ENCODE data around the gene FDCSP. TPM values are rescaled to one million over a fixed set of nuclear protein-coding genes. Genes with fewer than 3 reads are reported as not detected.

Gene FDCSP
- total and polyA plus RNA-seq, 2 of the 13 experiments (the other 11 are each of a cell fraction or from before 2014, with no cell fraction given) = not detected

DNA sequence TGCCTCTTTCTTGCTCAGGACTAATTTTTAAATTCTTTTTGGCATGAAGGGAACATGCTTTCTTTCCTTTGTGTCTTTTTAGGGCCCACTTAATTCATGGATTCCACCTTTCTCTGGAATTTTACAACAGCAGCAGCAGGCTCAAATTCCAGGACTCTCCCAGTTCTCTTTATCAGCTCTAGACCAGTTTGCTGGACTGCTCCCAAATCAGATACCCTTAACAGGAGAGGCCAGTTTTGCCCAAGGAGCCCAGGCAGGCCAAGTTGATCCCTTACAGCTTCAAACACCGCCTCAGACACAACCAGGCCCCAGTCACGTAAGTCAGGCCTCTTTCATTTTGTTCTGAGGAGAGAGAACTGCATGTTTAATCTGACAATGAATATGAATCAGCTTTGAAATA, 28.1 kb upstream of the FDCSP start (continued):
- TF ChIP-seq, protein P1, sequence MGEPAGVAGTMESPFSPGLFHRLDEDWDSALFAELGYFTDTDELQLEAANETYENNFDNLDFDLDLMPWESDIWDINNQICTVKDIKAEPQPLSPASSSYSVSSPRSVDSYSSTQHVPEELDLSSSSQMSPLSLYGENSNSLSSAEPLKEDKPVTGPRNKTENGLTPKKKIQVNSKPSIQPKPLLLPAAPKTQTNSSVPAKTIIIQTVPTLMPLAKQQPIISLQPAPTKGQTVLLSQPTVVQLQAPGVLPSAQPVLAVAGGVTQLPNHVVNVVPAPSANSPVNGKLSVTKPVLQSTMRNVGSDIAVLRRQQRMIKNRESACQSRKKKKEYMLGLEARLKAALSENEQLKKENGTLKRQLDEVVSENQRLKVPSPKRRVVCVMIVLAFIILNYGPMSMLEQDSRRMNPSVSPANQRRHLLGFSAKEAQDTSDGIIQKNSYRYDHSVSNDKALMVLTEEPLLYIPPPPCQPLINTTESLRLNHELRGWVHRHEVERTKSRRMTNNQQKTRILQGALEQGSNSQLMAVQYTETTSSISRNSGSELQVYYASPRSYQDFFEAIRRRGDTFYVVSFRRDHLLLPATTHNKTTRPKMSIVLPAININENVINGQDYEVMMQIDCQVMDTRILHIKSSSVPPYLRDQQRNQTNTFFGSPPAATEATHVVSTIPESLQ (CRISPR knock-in tag; conservative IDR thresholded peaks at IDR 0.05) = no peak
- TF ChIP-seq TEAD2 (CRISPR knock-in tag; IDR thresholded peaks at IDR 0.05) (no peak), ZNF644 (CRISPR knock-in tag; IDR thresholded peaks at IDR 0.05; ENCODE audit: low read depth) (0 out of 2 replicates have a peak, but pooled peaks have one; percentile 18), RELA (CRISPR knock-in tag; IDR thresholded peaks at IDR 0.05) (no peak), ZNF841 (CRISPR knock-in tag; IDR thresholded peaks at IDR 0.05; ENCODE audit: borderline replicate concordance) (no peak), SAP130 (CRISPR knock-in tag; IDR thresholded peaks at IDR 0.05; ENCODE audit: low read depth) (no peak), ZFP90 (CRISPR knock-in tag; IDR thresholded peaks at IDR 0.05; ENCODE audit: borderline replicate concordance) (no peak), ZFY (CRISPR knock-in tag; IDR thresholded peaks at IDR 0.05) (peak; percentile 70), YY1 (IDR thresholded peaks at IDR 0.05; ENCODE audit: insufficient read depth, insufficient replicate concordance, low read depth, low read length) (no peak), ZNF703 (CRISPR knock-in tag; IDR thresholded peaks at IDR 0.05; ENCODE audit: borderline replicate concordance) (no peak), SPEN (CRISPR knock-in tag; IDR thresholded peaks at IDR 0.05; ENCODE audit: low read depth) (no peak), GATAD2A (CRISPR knock-in tag; IDR thresholded peaks at IDR 0.05) (peak; percentile 59), CHCHD3 (CRISPR knock-in tag; IDR thresholded peaks at IDR 0.05) (no peak), SMAD1 (CRISPR knock-in tag; IDR thresholded peaks at IDR 0.05; ENCODE audit: borderline replicate concordance, low read depth) (no peak), ZNF160 (CRISPR knock-in tag; IDR thresholded peaks at IDR 0.05) (no peak)
- TF ChIP-seq, protein P2, sequence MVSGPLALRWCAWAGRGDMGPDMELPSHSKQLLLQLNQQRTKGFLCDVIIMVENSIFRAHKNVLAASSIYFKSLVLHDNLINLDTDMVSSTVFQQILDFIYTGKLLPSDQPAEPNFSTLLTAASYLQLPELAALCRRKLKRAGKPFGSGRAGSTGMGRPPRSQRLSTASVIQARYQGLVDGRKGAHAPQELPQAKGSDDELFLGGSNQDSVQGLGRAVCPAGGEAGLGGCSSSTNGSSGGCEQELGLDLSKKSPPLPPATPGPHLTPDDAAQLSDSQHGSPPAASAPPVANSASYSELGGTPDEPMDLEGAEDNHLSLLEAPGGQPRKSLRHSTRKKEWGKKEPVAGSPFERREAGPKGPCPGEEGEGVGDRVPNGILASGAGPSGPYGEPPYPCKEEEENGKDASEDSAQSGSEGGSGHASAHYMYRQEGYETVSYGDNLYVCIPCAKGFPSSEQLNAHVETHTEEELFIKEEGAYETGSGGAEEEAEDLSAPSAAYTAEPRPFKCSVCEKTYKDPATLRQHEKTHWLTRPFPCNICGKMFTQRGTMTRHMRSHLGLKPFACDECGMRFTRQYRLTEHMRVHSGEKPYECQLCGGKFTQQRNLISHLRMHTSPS (CRISPR knock-in tag; IDR thresholded peaks at IDR 0.05; ENCODE audit: low read depth) = no peak
- TF ChIP-seq, protein P3, sequence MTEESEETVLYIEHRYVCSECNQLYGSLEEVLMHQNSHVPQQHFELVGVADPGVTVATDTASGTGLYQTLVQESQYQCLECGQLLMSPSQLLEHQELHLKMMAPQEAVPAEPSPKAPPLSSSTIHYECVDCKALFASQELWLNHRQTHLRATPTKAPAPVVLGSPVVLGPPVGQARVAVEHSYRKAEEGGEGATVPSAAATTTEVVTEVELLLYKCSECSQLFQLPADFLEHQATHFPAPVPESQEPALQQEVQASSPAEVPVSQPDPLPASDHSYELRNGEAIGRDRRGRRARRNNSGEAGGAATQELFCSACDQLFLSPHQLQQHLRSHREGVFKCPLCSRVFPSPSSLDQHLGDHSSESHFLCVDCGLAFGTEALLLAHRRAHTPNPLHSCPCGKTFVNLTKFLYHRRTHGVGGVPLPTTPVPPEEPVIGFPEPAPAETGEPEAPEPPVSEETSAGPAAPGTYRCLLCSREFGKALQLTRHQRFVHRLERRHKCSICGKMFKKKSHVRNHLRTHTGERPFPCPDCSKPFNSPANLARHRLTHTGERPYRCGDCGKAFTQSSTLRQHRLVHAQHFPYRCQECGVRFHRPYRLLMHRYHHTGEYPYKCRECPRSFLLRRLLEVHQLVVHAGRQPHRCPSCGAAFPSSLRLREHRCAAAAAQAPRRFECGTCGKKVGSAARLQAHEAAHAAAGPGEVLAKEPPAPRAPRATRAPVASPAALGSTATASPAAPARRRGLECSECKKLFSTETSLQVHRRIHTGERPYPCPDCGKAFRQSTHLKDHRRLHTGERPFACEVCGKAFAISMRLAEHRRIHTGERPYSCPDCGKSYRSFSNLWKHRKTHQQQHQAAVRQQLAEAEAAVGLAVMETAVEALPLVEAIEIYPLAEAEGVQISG (CRISPR knock-in tag; IDR thresholded peaks at IDR 0.05) = no peak
- TF ChIP-seq, protein P4, sequence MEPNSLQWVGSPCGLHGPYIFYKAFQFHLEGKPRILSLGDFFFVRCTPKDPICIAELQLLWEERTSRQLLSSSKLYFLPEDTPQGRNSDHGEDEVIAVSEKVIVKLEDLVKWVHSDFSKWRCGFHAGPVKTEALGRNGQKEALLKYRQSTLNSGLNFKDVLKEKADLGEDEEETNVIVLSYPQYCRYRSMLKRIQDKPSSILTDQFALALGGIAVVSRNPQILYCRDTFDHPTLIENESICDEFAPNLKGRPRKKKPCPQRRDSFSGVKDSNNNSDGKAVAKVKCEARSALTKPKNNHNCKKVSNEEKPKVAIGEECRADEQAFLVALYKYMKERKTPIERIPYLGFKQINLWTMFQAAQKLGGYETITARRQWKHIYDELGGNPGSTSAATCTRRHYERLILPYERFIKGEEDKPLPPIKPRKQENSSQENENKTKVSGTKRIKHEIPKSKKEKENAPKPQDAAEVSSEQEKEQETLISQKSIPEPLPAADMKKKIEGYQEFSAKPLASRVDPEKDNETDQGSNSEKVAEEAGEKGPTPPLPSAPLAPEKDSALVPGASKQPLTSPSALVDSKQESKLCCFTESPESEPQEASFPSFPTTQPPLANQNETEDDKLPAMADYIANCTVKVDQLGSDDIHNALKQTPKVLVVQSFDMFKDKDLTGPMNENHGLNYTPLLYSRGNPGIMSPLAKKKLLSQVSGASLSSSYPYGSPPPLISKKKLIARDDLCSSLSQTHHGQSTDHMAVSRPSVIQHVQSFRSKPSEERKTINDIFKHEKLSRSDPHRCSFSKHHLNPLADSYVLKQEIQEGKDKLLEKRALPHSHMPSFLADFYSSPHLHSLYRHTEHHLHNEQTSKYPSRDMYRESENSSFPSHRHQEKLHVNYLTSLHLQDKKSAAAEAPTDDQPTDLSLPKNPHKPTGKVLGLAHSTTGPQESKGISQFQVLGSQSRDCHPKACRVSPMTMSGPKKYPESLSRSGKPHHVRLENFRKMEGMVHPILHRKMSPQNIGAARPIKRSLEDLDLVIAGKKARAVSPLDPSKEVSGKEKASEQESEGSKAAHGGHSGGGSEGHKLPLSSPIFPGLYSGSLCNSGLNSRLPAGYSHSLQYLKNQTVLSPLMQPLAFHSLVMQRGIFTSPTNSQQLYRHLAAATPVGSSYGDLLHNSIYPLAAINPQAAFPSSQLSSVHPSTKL (CRISPR knock-in tag; IDR thresholded peaks at IDR 0.05) = 0 out of 2 replicates have a peak, but pooled peaks have one; percentile 33
- TF ChIP-seq, protein P5, sequence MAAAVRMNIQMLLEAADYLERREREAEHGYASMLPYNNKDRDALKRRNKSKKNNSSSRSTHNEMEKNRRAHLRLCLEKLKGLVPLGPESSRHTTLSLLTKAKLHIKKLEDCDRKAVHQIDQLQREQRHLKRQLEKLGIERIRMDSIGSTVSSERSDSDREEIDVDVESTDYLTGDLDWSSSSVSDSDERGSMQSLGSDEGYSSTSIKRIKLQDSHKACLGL (CRISPR knock-in tag; IDR thresholded peaks at IDR 0.05) = no peak

Data from HepG2 (cell line).